Measurements from ENCODE around the gene MSH3. TPM values are rescaled to one million over a fixed set of nuclear protein-coding genes. Genes with fewer than 3 reads are reported as not detected.
"Not testable (repeated sequence)": the region's sequence is repeated elsewhere in the genome, so short reads cannot be mapped to it uniquely, and the experiment has no call there.

MSH3 gene
- polyA plus RNA-seq, 1 donor (not counting 4 experiments of a cell fraction or from before 2014, with no cell fraction given) = 11.1 TPM

- FAIRE-seq = no peak
- dilution Hi-C loops (cut with MboI; ENCODE audit: extremely low pct_ligation_motif_present, low sequenced_read_pairs) = no loop called here
These were observed 180.7 kb downstream of the MSH3 start for GRCh38 chr5:80835128-80835527.

GRCh38 chr5:80837679-80838078 lies 183.2 kb downstream of the MSH3 start:
- no peaks in the 10 kb centered on the region for H3K9me3 ChIP-seq (ENCODE audit: control insufficient read depth, low read depth, low read length)
- no peaks in the 10 kb centered on the region for H3K9me1 ChIP-seq (ENCODE audit: control insufficient read depth, extremely low read depth, insufficient read depth, low read length)
- no peaks in the 10 kb centered on the region for H3K36me3 ChIP-seq (ENCODE audit: control insufficient read depth in 2 of 2, extremely low read depth in 1 of 2, insufficient read depth in 2 of 2, low read length in 2 of 2)
- dilution Hi-C loops (cut with MboI; ENCODE audit: extremely low pct_ligation_motif_present, low sequenced_read_pairs) = no loop called here
- TF ChIP-seq CTCF (optimal IDR thresholded peaks at IDR 0.05 in 1 of 3, IDR thresholded peaks at IDR 0.05 in 1 of 3, conservative IDR thresholded peaks at IDR 0.05 in 1 of 3; ENCODE audit: extremely low read depth in 1 of 3, insufficient read depth in 2 of 3, low read length in 3 of 3) (no peak), EZH2 (IDR thresholded peaks at IDR 0.05; ENCODE audit: low read length) (no peak)
- FAIRE-seq = no peak
- no peak overlapping the region for H3K4me3 ChIP-seq (ENCODE audit: control insufficient read depth in 2 of 3, extremely low read depth in 1 of 3, insufficient read depth in 2 of 3, low read depth in 1 of 3, low read length in 3 of 3)
- no peak for DNase-seq (ENCODE audit: low read depth, low spot score)
- no peak overlapping the region for H3K9ac ChIP-seq (ENCODE audit: control insufficient read depth, extremely low read depth, insufficient read depth, low read length)
- H4K20me1 ChIP-seq (ENCODE audit: control insufficient read depth, extremely low read depth, insufficient read depth, low read length) = no peaks in the 10 kb centered on the region
- H3K27ac ChIP-seq (ENCODE audit: control insufficient read depth, insufficient read depth, low read length) = no peak overlapping the region
- no peaks in the 10 kb centered on the region for H3K27me3 ChIP-seq (ENCODE audit: control insufficient read depth, extremely low read depth, insufficient read depth, low read length)
- H3K79me2 ChIP-seq (ENCODE audit: control insufficient read depth, insufficient read depth, low read length) = no peaks in the 10 kb centered on the region
- H3K4me1 ChIP-seq (ENCODE audit: control insufficient read depth, extremely low read depth, insufficient read depth, low read length) = no peaks in the 10 kb centered on the region
- H3K4me2 ChIP-seq (ENCODE audit: control insufficient read depth, extremely low read depth, insufficient read depth, low read depth, low read length) = no peak overlapping the region
- H2AFZ ChIP-seq (ENCODE audit: control insufficient read depth, low read length) = no peak overlapping the region

More at GRCh38 chr5:80835128-80835527, 180.7 kb downstream of the MSH3 start:
- Histone ChIP-seq H3K27ac (ENCODE audit: control insufficient read depth, insufficient read depth, low read length) (no peak overlapping the region), H3K9me1 (ENCODE audit: control insufficient read depth, extremely low read depth, insufficient read depth, low read length) (no peaks in the 10 kb centered on the region), H3K79me2 (ENCODE audit: control insufficient read depth, insufficient read depth, low read length) (no peaks in the 10 kb centered on the region), H2AFZ (ENCODE audit: control insufficient read depth, low read length) (no peak overlapping the region), H3K4me1 (ENCODE audit: control insufficient read depth, extremely low read depth, insufficient read depth, low read length) (no peaks in the 10 kb centered on the region), H4K20me1 (ENCODE audit: control insufficient read depth, extremely low read depth, insufficient read depth, low read length) (no peaks in the 10 kb centered on the region), H3K4me2 (ENCODE audit: control insufficient read depth, extremely low read depth, insufficient read depth, low read depth, low read length) (no peak overlapping the region), H3K9ac (ENCODE audit: control insufficient read depth, extremely low read depth, insufficient read depth, low read length) (no peak overlapping the region), H3K27me3 (ENCODE audit: control insufficient read depth, extremely low read depth, insufficient read depth, low read length) (no peaks in the 10 kb centered on the region), H3K36me3 (ENCODE audit: control insufficient read depth in 2 of 2, extremely low read depth in 1 of 2, insufficient read depth in 2 of 2, low read length in 2 of 2) (no peaks in the 10 kb centered on the region), H3K9me3 (ENCODE audit: control insufficient read depth, low read depth, low read length) (no peaks in the 10 kb centered on the region), H3K4me3 (ENCODE audit: control insufficient read depth in 2 of 3, extremely low read depth in 1 of 3, insufficient read depth in 2 of 3, low read depth in 1 of 3, low read length in 3 of 3) (no peak overlapping the region)
- no peak for DNase-seq (ENCODE audit: low read depth, low spot score)
- no peak for TF ChIP-seq EZH2 (IDR thresholded peaks at IDR 0.05; ENCODE audit: low read length)
- no peak for TF ChIP-seq CTCF (optimal IDR thresholded peaks at IDR 0.05 in 1 of 3, IDR thresholded peaks at IDR 0.05 in 1 of 3, conservative IDR thresholded peaks at IDR 0.05 in 1 of 3; ENCODE audit: extremely low read depth in 1 of 3, insufficient read depth in 2 of 3, low read length in 3 of 3)

- H3K36me3 ChIP-seq (ENCODE audit: control insufficient read depth in 2 of 2, extremely low read depth in 1 of 2, insufficient read depth in 2 of 2, low read length in 2 of 2); H3K9me3 ChIP-seq (ENCODE audit: control insufficient read depth, low read depth, low read length); dilution Hi-C loops (cut with MboI; ENCODE audit: extremely low pct_ligation_motif_present, low sequenced_read_pairs); H3K4me1 ChIP-seq (ENCODE audit: control insufficient read depth, extremely low read depth, insufficient read depth, low read length); FAIRE-seq; H3K9me1 ChIP-seq (ENCODE audit: control insufficient read depth, extremely low read depth, insufficient read depth, low read length); H3K79me2 ChIP-seq (ENCODE audit: control insufficient read depth, insufficient read depth, low read length); H3K4me3 ChIP-seq (ENCODE audit: control insufficient read depth in 2 of 3, extremely low read depth in 1 of 3, insufficient read depth in 2 of 3, low read depth in 1 of 3, low read length in 3 of 3); H4K20me1 ChIP-seq (ENCODE audit: control insufficient read depth, extremely low read depth, insufficient read depth, low read length); DNase-seq (ENCODE audit: low read depth, low spot score); H3K27me3 ChIP-seq (ENCODE audit: control insufficient read depth, extremely low read depth, insufficient read depth, low read length); H3K4me2 ChIP-seq (ENCODE audit: control insufficient read depth, extremely low read depth, insufficient read depth, low read depth, low read length); H3K9ac ChIP-seq (ENCODE audit: control insufficient read depth, extremely low read depth, insufficient read depth, low read length); H2AFZ ChIP-seq (ENCODE audit: control insufficient read depth, low read length); H3K27ac ChIP-seq (ENCODE audit: control insufficient read depth, insufficient read depth, low read length): not testable (repeated sequence)
These were observed 186.8 kb downstream of the MSH3 start for GRCh38 chr5:80841026-80841797.

- H3K36me3 ChIP-seq (ENCODE audit: control insufficient read depth in 2 of 2, extremely low read depth in 1 of 2, insufficient read depth in 2 of 2, low read length in 2 of 2); H3K27me3 ChIP-seq (ENCODE audit: control insufficient read depth, extremely low read depth, insufficient read depth, low read length); H2AFZ ChIP-seq (ENCODE audit: control insufficient read depth, low read length); DNase-seq (ENCODE audit: low read depth, low spot score); H3K27ac ChIP-seq (ENCODE audit: control insufficient read depth, insufficient read depth, low read length); H4K20me1 ChIP-seq (ENCODE audit: control insufficient read depth, extremely low read depth, insufficient read depth, low read length); H3K79me2 ChIP-seq (ENCODE audit: control insufficient read depth, insufficient read depth, low read length); H3K4me1 ChIP-seq (ENCODE audit: control insufficient read depth, extremely low read depth, insufficient read depth, low read length); FAIRE-seq; H3K4me3 ChIP-seq (ENCODE audit: control insufficient read depth in 2 of 3, extremely low read depth in 1 of 3, insufficient read depth in 2 of 3, low read depth in 1 of 3, low read length in 3 of 3); H3K9me1 ChIP-seq (ENCODE audit: control insufficient read depth, extremely low read depth, insufficient read depth, low read length); dilution Hi-C loops (cut with MboI; ENCODE audit: extremely low pct_ligation_motif_present, low sequenced_read_pairs); H3K9ac ChIP-seq (ENCODE audit: control insufficient read depth, extremely low read depth, insufficient read depth, low read length); H3K4me2 ChIP-seq (ENCODE audit: control insufficient read depth, extremely low read depth, insufficient read depth, low read depth, low read length); H3K9me3 ChIP-seq (ENCODE audit: control insufficient read depth, low read depth, low read length): not testable (repeated sequence)
These were observed 192.0 kb downstream of the MSH3 start for GRCh38 chr5:80846422-80846821.

Data from keratinocyte (primary cell).